Measurements from ENCODE around the gene TRIM37.
"Not testable (repeated sequence)": the region's sequence is repeated elsewhere in the genome, so short reads cannot be mapped to it uniquely, and the experiment has no call there.

Gene TRIM37

DNA sequence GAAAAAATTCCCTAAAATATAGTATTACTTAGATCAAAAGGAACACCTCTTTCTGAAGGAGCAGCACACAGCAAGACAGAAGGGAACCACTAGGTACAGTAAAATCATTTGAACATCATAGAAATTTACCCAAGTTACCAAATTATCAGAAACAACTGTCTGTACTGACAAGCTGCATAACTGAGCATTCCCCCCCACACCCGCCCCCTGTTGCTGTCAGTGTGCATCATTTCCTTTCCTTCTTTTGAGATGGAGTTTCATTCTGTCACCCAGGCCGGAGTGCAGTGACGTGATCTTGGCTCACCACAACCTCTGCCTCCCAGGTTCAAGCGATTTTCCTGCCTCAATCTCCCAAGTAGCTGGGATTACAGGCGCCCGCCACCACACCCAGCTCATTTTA lies 120.7 kb downstream of the TRIM37 start:
- DNase-seq: no peak

DNA sequence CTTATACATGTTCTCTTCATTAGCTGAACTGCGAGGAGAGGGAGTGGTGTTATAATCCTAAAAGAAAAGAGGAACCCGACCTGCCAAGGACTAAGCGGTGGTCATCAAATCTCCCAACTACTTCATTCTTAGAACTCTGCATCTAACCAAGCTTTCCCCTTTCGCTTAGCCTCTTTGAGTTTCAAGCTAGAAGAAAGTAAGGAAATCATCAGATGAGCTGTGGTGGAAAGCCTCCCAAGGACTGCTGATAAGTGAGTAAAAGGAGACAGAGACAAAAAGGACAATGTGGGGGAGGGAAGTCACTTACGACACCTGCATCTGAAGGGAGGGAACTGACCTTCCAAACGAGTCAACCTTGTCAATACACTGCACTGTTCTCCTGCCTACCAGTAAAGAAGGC lies 121.3 kb downstream of the TRIM37 start:
- no peak for DNase-seq

- no peak for DNase-seq
Observed at GRCh38 chr17:58982626-58983025, 124.1 kb downstream of the TRIM37 start.

DNA sequence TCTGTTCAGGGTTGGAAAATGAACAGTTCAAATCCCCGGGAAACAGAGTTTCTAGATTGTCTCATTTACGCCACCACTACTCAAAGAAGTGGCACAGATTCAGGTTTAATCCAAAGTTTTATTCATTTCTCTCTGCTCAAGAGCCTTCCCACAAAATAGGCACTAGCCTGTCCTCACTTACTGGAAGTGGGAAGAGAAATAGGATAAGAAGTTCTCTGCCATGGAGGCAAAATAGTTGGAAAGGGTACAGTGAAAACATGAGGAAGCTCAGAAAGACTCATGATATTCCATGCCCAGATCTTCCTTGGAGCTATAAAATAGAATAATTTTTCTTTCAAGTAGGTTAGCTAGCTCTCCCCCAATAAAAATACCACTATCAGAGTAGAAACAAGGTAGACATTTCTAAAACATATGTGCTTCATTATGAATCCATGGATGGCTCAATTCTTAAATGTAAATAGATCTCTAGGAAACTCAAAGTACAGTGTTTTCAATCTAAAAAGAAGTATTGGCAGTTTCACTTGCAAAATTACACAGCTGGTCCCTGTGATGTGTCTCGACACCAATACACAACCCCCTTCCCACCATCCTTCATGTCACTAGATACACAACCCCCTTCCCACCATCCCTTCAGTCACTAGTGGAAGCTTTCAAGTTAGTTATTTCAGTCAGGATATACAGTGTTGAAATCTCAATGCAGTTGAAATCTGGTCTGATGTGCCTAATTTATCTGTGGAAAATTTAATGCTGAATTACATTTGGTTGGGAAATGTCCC lies 125.8 kb downstream of the TRIM37 start:
- DNase-seq: no peak

DNA sequence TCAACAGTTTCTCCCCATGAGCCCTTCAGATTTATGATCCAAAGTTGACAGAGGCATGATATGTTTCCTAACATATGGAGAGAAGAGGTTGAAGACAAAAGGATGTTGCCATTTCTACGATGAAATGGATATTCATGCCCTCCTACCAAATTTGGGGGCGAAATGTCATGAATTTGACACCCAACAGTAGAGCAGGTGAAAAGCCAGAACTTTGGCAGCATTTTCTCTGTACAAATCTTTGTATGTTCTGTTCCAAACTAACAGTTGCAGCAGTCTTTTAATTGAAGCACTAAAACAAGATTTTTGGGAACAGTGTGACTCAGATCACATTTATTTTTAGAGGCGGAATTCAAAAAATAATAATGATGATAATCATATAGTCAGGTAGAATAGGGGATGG lies 130.1 kb downstream of the TRIM37 start:
- no peak for DNase-seq

DNA sequence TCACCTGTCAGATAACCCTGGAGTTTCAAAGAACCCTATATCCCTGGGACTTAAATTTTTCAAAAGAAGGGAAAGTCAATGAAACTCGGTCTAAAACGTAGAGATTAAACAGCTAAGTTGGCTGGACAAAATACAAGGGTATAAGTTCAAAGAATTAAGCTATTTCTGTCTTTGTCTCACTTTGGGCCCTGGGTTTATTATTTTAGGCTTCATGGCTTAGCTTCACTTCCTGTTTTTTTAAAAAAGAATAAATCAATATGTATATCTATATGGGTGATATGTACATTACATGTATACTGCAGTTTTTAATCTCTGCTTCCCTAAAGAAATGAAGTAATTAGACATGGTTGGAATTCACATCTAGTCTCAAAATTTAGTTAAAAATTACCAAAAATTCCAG lies 132.3 kb downstream of the TRIM37 start:
- DNase-seq: no peak

GRCh38 chr17:58970609-58971450 lies 135.8 kb downstream of the TRIM37 start:
- no peak for DNase-seq

DNA sequence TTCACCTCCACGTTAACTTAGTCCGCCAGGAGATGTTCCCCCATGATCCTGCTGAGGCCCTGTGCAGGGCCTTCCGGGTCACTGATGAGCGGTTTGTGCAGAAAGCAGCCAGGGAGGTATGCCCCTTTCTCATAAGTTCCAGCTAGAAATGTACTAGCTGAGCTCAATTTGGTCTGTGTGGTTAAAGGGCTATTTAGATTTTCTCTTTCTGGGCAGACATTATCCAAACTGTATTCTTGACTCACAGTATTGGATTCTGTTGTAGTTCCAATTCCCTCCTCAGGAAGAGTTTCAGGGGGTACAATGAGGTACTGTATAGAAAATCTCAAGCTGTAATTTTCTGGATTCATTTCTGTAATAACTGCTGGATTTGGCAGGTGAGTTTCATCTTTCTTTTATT lies 137.1 kb downstream of the TRIM37 start:
- DNase-seq: no peak

GRCh38 chr17:58969156-58969555 lies 137.5 kb downstream of the TRIM37 start:
- no peak for DNase-seq

DNA sequence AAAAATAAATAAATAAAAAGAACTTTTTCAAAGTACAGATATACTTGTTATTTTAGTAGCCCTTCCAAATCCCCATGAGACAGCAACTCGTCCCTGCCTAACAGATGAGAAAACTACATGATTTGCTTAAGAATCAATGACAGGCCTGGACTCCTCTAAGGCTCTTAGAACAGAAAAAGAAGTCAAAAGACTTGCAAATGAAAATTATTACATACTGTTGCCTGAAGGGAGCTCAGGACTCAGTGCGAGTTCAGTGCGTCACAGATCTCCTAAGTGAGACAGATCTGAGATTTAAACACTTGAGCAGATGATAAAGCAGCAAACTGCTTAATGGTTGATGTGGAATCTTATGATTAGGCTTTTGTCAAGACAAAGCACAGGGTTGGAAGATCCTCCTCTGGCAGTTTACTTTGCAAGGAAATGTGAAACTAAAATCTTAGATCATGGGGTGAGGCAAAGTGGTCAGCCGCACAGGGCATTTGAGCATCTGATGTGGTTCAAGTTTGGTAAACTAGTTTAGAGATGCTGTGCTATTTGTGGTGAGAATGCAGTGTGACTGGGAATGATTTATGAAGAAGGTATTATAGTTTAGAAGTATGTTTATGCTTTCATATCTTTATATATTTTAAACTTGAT lies 138.1 kb downstream of the TRIM37 start:
- no peak for DNase-seq

DNA sequence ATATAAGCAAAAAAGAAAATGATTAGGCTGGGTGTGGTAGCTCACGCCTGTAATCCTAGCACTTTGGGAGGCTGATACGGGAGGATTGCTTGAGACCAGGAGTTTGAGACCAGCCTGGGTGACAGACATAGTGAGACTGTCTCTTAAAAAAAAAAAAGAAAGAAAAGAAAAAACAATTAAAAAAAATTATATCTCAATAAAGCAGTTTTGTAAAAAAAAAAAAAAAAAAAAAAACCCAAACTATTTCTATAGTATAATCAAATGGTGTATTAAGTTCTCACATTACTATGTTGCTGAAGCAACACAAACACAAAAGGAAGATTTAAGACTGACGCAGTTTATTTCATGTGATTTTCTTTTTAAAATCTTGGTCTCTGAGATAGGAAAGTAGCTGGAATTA lies 140.5 kb downstream of the TRIM37 start:
- no peak for DNase-seq

GRCh38 chr17:58965221-58965620 lies 141.5 kb downstream of the TRIM37 start:
- no peak for DNase-seq

- no peak for DNase-seq
Observed at GRCh38 chr17:58960068-58960467, 146.6 kb downstream of the TRIM37 start.

- DNase-seq: not testable (repeated sequence)
Observed at GRCh38 chr17:58957725-58958073, 149.0 kb downstream of the TRIM37 start.

GRCh38 chr17:58956997-58957724 lies 149.5 kb downstream of the TRIM37 start:
- DNase-seq: no peak

DNA sequence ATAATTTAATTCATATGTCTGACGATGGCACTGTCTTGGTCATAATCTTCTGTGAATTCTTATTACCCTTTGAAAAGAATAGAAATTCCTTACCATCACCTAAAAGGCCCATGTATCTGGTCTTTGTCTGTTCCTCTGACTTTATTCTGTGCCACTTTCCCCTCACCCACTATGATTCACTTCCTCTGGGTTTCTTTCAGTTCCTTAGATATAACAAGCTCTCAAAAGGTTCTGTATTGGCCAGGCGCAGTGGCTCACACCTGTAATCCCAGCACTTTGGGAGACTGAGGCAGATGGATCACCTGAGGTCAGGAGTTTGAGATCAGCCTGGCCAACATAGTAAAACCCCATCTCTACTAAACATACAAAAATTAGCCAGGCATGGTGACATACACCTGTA lies 152.3 kb downstream of the TRIM37 start:
- not testable (repeated sequence) for DNase-seq

- DNase-seq: no peak
Observed at GRCh38 chr17:58947824-58948223, 158.9 kb downstream of the TRIM37 start.

- no peak for DNase-seq
Observed at GRCh38 chr17:58947411-58947810, 159.3 kb downstream of the TRIM37 start.

DNA sequence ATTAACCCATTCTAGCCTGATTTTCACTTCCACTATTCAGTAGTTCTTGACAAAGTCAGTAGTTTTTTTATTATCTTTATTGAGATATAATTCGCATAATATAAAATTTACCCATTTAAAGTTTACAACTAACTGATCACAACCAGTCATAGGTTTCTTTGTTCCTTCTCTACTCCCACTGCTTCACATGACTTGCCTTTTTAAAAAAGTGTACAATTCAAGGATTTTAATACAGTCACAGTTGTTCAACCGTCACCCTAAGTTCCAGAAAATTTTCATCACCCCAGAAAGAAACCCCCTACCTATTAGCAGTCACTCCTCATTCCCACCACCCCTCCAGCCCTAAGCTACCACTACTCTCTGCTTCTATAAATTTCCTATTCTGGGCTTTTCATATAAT lies 162.5 kb downstream of the TRIM37 start:
- no peak for DNase-seq

GRCh38 chr17:58936295-58936694 lies 170.4 kb downstream of the TRIM37 start:
- DNase-seq: no peak

GRCh38 chr17:58932956-58933355 lies 173.7 kb downstream of the TRIM37 start:
- no peak for DNase-seq

Measured in NK-92 treated with Interleukin-12 subunit alpha and Interleukin-12 subunit beta, amount 100 ng/mL, for 24 hours (cell line).